Measurements from ENCODE around the gene KCNE4.

Gene KCNE4

DNA sequence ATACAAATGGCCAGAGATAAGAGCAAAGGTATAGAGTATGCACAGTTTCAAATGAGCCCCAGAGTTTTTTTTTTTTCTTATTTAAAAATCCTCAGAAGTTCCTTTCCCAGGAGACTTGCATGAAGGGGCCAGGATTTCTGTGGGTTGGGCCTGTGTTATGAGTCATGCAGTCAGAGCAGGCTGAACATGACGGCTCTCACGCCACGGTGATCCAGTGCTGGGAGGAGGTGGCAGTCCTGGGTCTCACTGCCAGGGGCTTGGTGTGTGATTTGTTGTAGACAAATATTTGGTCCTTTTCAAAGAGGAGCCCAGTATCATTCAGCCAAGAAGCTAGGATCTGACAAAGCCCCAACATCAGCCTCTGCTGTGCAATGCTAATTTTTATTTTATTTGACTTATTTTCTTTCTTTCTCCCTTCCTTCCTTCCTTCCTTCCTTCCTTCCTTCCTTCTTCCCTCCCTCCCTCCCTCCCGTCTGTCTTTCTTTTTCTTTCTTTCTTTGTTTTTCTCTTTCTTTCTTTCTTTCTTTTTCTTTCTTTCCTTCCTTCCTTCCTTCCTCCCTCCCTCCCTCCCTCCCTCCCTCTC, 10.4 kb upstream of the KCNE4 start:
- DNase-seq = no peak

- no peak for DNase-seq
Measured at GRCh38 chr2:223042284-223042683, 9.7 kb upstream of the KCNE4 start.

GRCh38 chr2:223042704-223043118, 9.3 kb upstream of the KCNE4 start:
- DNase-seq = no peak

- peak; percentile 5 for DNase-seq
Measured at GRCh38 chr2:223043164-223043941, 8.6 kb upstream of the KCNE4 start.

DNA sequence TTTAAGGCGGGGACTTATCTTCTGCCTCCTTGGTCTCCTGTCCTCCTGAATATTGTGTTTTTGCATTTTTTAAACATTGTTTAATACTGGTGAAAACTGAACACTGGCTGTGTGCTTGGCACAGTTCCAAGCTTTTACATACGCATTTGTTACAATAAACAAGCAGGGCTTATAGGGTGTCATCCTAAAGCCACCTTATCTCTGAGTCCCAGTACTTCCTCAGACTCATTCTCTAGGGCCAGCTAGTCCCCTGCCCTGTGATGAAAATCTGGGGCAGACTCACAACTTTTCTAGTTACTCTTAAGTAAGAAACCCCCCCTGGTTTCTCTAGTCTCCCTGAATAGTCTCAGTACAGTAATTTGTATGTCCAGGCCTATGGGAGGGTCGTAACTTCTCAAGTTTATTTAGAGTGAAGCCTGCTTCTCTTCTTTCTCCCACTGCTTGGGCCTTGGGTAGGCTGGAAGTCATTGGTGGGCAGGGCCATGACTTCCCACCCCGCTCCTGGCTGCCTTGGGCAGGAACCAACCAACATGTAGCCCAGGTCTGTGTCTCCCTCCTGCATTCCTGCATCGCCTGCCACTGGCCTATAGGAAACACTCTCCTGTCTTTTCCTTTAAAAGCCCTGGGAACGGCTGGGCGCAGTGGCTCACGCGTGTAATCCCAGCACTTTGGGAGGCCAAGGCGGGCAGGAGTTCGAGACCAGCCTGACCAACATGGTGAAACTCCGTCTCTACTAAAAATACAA, 7.7 kb upstream of the KCNE4 start:
- peak; percentile 89 for DNase-seq

DNA sequence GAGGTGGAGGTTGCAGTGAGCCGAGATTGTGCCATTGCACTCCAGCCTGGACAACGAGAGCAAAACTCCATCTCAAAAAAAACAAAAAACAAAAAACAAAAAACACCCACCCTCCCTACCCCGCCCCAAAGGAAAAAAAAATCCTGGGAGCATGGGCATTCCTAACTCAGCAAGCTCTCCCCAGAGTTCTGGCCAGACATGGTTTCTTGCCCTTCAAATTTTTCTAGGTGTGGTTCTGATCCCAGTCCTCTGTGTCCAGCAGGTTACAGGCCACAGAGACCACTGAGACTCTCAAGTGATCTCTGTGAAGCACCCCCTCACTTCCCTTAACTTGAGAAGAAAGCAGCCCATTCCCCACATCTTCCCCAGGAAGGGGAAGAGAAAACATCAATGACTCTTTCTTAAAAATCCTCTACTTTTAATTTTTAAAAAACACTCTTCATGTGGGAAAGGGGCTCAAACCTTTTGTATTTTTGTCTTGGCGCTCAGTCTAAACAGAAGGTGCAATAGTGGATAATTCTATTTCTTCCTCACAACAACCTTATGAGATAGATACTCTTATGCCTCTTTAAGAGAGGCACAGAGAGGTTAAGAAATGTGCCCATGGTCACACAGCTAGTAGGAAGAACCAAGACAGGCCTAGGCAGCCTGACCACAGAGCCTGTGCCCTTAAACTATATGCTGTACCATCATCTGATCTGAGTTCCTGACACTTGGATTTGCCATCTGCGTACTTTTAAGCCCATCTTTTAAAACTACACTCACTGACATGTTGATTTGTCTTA, 6.9 kb upstream of the KCNE4 start:
- DNase-seq = no peak

DNA sequence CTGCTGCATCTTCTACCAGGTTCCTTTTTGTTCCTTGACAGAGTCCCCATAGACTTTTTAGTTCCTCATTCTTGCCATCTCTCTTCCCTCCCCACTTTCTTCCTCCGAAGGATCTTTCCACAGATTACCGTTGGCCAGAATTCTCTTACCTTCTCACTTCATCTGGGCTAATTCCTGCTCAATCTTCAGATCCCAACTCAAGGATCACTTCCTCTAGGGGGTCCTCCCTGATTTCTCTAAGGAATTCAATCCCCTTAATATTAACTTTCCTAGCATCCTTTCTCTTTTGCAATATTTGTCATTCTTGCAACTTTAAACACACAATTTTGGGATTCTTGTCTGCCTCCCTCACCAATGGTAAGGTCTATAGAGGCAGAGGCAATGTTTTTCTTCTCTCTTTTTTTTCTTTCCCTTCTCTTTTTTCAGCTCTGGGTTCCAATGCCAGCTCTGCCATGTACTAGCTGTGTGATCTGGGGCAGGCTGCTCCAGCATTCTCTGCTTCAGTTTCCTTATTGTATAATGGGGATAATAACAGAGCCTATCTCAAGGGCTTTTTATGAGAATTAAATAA, 5.4 kb upstream of the KCNE4 start:
- DNase-seq = no peak

DNA sequence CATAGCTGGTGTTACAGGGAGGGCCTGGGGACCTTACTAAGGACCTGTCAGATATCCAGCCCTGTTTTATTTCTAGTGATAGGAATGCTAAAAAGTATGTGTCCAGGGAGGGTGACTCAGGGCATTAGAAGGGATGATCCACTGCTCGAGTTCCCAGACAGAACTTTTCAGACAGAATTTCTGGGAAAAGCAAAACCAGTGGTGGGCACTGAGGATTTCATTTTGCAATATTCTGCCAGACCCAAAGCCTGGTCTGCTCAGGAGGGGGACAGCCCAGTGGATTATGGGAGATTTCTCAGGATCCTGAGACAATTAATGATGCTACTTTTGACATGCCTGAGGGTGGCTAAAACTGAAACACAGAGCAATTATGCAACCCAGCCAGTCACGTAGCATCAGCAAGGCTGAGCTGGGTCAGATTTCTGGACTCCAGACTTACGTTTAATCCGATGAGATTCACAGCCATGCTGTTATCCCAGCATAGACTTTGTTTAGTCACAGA, 4.7 kb upstream of the KCNE4 start:
- DNase-seq = no peak

GRCh38 chr2:223048519-223048918, 3.5 kb upstream of the KCNE4 start:
- no peak for DNase-seq

GRCh38 chr2:223049356-223049755, 2.6 kb upstream of the KCNE4 start:
- DNase-seq = no peak

- DNase-seq = no peak
Measured at GRCh38 chr2:223050188-223050587, 1.8 kb upstream of the KCNE4 start.

GRCh38 chr2:223050900-223051504, 988 bp upstream of the KCNE4 start:
- DNase-seq = no peak

- no peak for DNase-seq
Measured at GRCh38 chr2:223052548-223053483, 826 bp downstream of the KCNE4 start.

GRCh38 chr2:223053484-223054192, 1.6 kb downstream of the KCNE4 start:
- no peak for DNase-seq

- DNase-seq = no peak
Measured at GRCh38 chr2:223054193-223054781, 2.3 kb downstream of the KCNE4 start.

DNA sequence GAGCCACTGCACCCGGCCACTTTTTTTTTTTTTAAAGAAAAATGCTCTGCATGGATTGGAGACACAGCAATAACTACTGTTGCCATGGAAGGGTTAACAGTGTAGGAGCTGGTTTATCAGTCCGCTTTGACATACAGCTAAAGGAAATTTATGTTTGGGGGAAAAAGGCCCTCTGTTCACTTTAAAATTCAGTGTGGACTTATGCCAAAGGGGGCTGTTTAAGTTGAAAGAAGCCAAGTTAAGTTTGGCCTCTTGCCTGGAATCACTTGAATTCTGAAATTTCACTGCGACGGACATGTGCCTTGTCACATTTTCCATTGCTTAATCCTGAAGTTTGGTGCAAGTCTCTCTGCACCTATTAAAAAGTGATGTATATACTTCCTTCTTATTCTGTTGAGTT, 3.1 kb downstream of the KCNE4 start:
- no peak for DNase-seq

DNA sequence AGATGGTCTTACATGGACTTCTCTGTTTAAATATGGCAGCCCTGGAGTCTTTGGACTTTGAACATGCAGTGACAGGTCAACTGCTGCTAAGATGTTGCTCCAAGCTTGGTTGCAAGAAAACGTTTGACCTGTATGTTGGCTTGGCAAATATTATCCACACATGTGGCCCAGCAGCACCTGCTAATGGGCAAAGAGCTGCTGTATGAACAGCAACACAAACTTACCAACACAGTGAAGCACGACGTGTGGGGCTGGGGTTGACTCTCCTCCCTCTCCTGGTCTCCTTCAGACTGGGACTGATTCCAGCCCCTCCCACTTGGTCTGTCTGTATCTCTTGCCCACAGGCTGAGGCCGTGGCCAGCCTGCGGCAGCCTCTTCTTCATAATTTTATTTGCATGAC, 3.8 kb downstream of the KCNE4 start:
- peak; percentile 45 for DNase-seq

GRCh38 chr2:223056701-223057418, 4.9 kb downstream of the KCNE4 start:
- DNase-seq = no peak

DNA sequence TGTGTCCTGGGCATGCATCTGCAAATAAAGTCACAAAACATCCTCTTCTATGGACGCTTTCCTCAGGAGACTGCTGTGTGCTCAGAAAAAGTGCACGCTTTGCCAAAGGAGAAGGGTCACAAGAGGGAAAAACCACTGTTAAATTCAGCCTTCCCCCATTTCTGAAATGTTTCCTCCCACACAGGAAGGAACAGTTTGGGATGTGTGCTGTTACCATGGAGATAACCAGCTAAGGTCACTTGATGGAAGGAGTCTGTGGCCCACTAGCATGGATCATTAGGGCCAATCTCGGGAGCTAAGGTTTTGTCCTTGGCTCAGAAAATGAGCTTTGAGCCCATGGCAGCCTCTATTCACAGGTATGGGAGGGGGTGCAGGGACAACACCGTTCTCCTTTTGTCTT, 5.6 kb downstream of the KCNE4 start:
- DNase-seq = no peak
